Measurements from ENCODE around the gene PDE11A.

Gene PDE11A

GRCh38 chr2:177682836-177683660 is 389.5 kb downstream of the PDE11A start:
- DNase-seq, result no peak

GRCh38 chr2:177682006-177682405 is 390.6 kb downstream of the PDE11A start:
- no peak for DNase-seq

- no peak for DNase-seq
Measured at GRCh38 chr2:177680866-177681712, 391.5 kb downstream of the PDE11A start.

GRCh38 chr2:177679611-177680605 is 392.7 kb downstream of the PDE11A start:
- DNase-seq, result no peak

GRCh38 chr2:177678939-177679338 is 393.6 kb downstream of the PDE11A start:
- no peak for DNase-seq

GRCh38 chr2:177676636-177677035 is 395.9 kb downstream of the PDE11A start:
- no peak for DNase-seq

DNA sequence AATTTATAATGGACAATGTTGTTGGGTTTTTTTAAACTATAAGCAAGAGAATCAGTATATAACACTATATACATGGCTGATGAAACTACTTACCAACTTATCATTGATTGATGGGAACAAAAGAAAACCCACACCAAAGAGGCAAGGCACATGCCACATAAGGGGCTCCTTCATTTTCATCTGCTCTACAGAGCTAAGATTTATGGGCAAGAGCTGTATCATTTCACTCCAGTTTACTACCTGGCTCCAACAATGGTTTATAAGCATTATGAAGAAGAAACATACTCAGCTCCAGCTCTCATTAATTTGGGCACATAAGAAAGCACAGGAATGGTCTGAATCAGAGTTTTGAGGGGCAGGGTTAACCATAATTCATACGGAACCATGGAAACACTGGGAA is 396.8 kb downstream of the PDE11A start:
- no peak for DNase-seq

- peak; percentile 23 for DNase-seq
Measured at GRCh38 chr2:177675350-177675821, 397.2 kb downstream of the PDE11A start.

DNA sequence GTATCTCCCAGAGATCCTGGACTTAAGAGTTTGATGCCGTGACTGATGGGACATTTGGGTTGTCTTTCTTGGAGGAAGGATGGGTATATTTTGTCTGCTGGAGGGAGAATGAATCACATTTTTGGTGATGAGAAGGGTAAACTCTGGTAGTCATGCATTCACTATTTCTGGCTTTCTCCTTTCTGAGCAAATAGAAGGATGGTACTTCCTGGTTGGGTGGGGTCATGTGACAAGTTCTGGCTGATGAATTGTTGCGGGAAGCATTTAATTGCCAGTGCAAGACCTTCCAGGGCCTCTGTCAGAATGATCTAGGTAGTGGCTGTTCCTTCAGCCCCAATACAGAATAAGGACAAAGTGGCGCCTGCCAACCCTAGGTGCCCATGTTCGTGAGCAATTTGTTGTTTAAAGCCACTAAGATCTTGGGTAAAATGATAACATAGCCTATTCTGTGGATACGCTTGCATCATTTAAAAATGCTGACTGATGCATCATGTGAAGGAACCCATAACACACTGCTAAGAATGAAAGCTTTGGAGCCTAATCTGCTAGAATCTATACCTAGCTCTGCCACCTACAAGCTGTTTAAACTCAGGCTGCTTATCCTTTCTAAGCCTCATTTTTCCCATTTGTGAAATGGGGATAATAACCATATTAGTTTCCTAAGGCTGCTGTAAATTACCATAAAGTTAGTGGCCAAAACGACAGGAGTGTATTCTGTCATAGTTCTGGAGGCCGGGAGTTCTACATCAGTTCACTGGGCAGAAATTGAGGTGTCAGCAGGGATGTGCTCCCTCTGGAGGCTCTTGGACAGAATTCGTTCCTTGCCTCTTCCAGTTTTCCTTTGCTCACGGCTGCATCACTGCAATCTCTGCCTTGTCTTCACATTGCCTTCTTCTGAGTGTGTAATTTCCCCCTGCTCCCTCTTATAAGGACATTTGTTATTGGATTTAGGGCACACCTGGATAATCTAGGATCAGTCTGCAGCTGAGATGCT is 398.7 kb downstream of the PDE11A start:
- no peak for DNase-seq

GRCh38 chr2:177671662-177672061 is 400.9 kb downstream of the PDE11A start:
- DNase-seq, result no peak

DNA sequence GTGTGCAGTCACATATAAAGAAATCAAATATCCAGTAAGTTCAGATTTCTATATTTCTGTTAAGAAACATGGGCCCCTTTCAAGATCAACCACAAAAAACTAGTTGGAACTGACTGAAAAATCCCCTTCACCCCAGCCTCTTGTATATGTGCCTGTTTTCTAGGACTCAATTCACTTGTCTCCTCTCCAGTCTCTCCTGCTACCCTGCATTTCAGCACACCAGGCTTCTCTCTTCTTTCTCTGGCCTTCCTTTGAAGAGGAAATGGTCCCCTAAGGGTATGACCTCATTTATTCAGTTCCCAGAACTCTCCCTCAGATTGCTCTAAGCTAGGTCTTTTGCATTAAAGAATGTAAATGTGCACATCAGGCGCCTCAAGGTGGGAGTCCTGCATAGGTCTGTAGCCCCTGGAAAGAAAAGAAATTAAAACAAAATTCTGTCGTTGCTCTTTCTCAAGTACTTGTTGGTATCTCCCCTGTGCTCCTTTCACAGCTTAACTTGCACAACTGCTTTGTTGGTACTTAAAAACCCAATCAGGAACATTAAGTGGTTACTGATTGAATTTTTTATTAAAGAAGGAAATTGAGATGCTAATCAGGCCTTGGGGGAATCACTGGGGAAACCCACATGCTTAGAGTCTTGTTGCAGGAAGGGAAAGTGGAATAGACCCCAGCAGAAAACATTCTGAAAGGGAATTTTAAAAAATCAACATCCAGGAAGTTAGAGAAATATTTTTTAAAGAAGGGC is 401.6 kb downstream of the PDE11A start:
- DNase-seq, result no peak

DNA sequence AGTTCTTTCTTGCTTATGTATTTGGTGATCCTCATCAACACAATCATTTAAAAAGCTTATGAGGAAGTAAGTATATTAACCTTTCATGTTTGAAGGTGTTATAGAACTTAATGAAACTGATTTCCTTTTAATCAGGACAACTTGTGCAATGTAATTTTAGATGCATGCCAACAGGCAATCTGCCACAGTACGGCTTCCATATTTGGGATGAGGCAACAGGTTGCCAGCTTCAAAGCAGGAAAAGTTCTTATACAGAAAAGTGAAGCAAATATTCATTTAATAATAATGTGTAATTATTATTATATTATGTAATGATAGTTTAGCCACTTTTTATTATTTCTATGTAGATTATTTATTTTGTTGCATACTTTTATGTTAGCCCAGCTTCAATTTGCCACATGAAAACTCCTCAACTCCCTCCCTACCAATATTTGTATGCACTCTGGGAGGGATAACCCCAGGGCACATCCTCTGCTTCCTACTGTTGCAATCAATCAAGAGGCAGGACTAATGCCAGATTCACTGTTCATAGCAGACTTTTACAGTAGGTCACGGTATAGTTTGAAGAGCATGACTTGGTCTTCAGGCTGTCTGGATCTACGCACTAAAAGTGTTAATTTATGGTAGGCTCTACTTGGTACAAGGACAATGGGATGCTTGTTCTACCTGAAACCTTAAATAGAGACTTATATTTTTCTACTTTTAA is 402.8 kb downstream of the PDE11A start:
- DNase-seq, result no peak

GRCh38 chr2:177669201-177669600 is 403.4 kb downstream of the PDE11A start:
- DNase-seq, result no peak

GRCh38 chr2:177668617-177669016 is 404.0 kb downstream of the PDE11A start:
- no peak for DNase-seq

DNA sequence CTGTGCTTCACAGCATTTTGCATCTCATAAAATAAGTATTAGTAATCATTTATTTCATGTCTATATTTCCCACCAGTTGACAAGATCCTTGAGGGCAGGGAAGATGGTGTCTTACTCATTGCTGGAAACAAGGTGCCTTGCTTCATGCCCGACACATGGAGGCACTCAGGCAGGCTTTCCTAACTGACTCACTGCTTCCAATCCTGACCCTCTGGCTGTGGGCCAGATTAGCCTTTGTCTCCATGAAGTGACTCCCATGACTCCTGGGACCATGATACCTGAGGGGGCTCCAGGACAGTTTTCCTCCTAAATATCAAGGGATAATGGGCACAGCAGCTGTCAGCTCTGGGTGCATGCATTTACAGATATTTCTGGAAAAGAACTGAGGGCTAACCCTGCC is 405.0 kb downstream of the PDE11A start:
- no peak for DNase-seq

GRCh38 chr2:177666408-177666807 is 406.2 kb downstream of the PDE11A start:
- DNase-seq, result no peak

DNA sequence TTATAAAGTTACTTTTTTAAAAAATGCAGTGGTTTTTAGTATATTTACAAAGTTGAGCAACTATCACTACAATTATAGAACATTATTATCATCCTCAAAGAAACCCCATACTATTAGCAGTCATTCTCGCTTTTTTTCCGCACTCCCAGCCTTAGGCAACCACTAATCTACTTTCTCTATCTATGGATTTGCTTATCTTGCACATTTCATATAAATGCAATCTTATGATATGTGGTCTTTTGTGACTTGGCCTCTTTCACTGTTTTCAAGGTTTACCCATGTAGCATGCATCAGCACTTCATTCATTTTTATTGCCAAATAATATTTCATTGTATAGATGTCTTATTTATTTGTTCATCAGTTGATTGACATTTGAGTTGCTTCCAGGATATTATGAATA is 406.6 kb downstream of the PDE11A start:
- DNase-seq, result no peak

GRCh38 chr2:177665328-177665727 is 407.2 kb downstream of the PDE11A start:
- DNase-seq, result no peak

- DNase-seq, result no peak
Measured at GRCh38 chr2:177662895-177663294, 409.7 kb downstream of the PDE11A start.

GRCh38 chr2:177660742-177661141 is 411.8 kb downstream of the PDE11A start:
- no peak for DNase-seq

All from COR-L47 (cell line).